Rectal smooth muscle tissue (tissue), 1 donor: ENCODE results near the gene DGCR6L.
"Not testable (repeated sequence)": the region's sequence is repeated elsewhere in the genome, so short reads cannot be mapped to it uniquely, and the experiment has no call there.

ENCODE experiments used
- H3K27ac ChIP-seq: one replicate; pipeline ENCODE4 v1.7.0; 2013; ENCODE audit warnings: low read depth, low read length, inconsistent platforms
- H3K27me3 ChIP-seq: one replicate; pipeline ENCODE4 v1.7.0; 2013; ENCODE audit warnings: low read length; ENCODE audit not compliant: control insufficient read depth, insufficient read depth
- H3K36me3 ChIP-seq: one replicate; pipeline ENCODE4 v1.7.0; 2013; ENCODE audit warnings: low read length; ENCODE audit not compliant: control insufficient read depth, insufficient read depth
- H3K4me1 ChIP-seq: one replicate; pipeline ENCODE4 v1.7.0; 2013; ENCODE audit warnings: low read length; ENCODE audit not compliant: control insufficient read depth, insufficient read depth
- H3K4me3 ChIP-seq: one replicate; pipeline ENCODE4 v1.7.0; 2013; ENCODE audit warnings: low read length
- H3K9ac ChIP-seq: one replicate; pipeline ENCODE4 v1.7.0; 2013; ENCODE audit warnings: low read length

DGCR6L gene

DNA sequence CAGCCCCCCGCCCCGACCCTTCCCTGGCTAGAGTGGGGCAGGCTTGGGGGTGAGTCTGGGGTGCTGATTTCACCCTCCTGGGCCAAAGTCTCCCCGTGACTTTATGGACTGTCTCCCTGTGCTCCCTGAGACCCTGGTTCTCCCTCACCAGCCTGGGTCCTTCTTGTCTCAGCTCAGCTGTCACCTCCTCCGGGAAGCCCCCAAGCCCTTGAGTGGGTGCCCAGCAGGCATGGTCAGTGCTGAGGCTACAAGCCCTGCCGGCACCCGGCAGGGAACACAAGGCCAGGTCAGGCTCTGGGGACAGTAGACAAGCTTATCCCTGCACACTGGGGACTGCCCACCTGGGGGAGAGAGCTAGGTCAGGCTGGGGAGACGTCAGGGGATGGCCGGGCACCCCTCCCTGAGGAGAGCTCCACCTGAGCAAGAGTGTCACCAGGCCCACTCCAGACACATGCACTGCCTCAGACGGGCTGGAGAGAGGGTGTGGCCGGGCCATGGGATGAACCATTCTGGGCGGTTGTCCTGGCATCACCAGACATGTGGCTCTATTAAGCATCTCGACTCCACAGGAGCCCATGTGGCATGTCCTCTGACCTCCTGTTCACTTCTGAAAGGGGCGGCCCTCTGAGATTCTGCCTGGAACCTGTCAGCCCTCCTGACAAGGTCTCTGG lies 29.1 kb downstream of the DGCR6L start:
- Histone ChIP-seq H3K36me3 (no peaks in the 10 kb centered on the region), H3K27me3 (peaks cover 4% of the 10 kb centered on the region), H3K9ac (no peak overlapping the region), H3K4me3 (no peak overlapping the region), H3K4me1 (no peaks in the 10 kb centered on the region), H3K27ac (no peak overlapping the region)

DNA sequence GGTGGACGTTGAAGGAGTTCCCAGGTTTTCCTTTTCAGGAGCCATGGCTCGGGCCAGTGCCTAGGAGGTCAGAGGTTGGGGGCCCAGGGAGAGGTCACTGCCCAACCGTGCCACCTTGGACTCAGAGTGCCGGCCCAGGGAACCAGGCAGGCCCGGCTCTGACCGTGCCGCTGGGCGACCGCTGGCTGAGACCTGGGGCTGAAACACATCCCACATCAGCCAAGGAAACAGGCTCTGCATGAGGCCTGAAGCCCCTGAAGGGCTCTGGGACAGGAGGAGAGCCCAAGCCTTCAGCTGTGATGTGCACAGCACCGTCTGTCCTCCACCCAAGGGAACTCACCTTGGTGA lies 29.8 kb downstream of the DGCR6L start:
- H3K4me1 ChIP-seq = no peaks in the 10 kb centered on the region
- no peak overlapping the region for H3K4me3 ChIP-seq

DNA sequence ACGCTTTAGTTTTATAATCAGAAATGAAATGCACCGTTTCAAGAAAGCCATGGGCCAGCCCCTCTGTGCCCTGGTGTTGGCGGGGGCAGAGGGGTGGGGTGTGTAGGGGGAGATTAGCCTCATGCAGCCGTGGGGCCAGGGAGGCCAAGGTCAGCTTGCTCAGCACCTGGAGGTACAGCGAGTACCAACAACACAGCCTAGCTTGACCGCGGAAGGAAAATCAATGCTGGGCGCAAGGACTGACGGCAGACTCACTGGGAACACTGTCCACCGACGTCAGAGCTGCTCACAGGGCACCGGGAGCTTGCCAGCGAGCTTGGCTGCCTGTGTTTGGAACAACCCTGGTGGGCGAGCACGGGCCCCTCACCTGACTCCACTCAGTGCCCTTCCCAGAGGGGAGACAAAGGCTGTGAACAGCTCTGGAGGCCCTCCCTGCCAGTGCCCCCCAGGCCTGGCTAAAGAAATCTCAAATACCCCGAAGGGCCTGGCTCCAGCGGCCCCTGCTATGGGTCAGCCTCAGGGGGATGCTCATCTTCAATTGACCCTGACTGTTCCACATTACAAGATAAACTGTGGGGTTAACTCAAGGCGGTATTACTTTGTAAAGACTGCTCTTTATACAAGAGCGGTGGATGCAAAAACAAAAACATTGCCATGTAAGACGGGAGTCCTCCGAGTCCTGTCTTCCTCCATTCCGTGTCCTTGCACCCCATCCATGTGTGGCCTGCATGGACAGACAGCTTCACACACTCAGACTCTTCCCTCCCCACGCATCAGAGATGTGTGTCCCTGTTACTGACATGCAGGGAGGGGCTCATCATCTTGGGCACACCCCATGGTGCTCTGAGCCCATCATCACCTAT lies 30.4 kb downstream of the DGCR6L start:
- not testable (repeated sequence) for H3K4me3 ChIP-seq, H3K4me1 ChIP-seq, H3K27me3 ChIP-seq, H3K36me3 ChIP-seq, H3K9ac ChIP-seq, H3K27ac ChIP-seq

More for the DNA sequence above, 29.8 kb downstream of the DGCR6L start:
- Histone ChIP-seq H3K27me3 (peaks cover 4% of the 10 kb centered on the region), H3K36me3 (no peaks in the 10 kb centered on the region), H3K9ac (no peak overlapping the region), H3K27ac (no peak overlapping the region)

DNA sequence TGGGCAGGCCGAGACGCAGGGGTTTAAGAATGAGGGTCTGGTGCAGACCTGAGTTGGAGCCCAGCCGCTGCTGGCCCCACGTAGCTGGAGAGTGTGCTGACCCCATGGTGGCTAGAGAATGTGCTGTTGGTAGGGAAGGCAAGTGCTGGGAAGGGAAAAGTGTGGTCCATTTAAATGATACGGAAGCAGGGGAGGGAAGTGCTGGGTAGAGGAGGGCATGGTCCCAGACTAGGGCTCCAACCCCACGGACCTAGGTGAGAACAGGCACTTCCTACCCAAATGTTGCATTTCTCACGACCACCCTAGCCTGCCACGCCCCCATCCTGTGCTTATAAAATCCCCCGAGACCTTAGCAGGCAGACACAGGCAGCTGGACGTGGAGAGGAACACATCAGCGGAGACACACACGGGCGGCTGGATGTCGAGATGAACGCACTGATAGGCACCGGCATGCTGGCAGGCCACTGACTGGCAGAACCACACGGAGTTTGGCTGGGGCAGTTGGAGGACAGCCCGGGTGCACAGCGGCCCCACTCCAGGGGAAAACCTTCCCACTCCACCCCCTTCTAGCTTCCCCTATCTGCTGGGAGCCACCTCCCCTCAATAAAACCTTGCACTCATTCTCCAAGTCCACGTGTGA lies 33.0 kb downstream of the DGCR6L start:
- not testable (repeated sequence) for H3K9ac ChIP-seq, H3K27me3 ChIP-seq, H3K36me3 ChIP-seq, H3K4me3 ChIP-seq, H3K4me1 ChIP-seq, H3K27ac ChIP-seq

DNA sequence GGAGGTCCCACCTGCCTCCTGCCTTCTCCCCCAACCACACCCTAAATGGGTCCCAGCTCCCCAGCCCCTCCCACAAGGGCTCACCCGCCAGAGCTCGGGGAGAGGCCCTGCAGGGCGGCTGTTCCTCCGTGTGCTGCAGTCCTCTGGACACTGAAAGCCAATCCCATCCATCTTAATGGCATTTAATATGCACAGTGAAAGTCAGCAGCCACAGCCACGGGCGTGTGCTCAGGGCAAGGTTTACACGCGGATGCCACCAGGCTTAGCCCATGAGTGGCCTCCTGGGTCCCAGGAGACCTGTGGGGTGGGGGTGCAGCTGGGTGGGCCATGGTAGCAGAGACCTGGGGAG lies 33.6 kb downstream of the DGCR6L start:
- not testable (repeated sequence) for H3K4me1 ChIP-seq, H3K4me3 ChIP-seq, H3K27ac ChIP-seq, H3K27me3 ChIP-seq, H3K36me3 ChIP-seq, H3K9ac ChIP-seq

DNA sequence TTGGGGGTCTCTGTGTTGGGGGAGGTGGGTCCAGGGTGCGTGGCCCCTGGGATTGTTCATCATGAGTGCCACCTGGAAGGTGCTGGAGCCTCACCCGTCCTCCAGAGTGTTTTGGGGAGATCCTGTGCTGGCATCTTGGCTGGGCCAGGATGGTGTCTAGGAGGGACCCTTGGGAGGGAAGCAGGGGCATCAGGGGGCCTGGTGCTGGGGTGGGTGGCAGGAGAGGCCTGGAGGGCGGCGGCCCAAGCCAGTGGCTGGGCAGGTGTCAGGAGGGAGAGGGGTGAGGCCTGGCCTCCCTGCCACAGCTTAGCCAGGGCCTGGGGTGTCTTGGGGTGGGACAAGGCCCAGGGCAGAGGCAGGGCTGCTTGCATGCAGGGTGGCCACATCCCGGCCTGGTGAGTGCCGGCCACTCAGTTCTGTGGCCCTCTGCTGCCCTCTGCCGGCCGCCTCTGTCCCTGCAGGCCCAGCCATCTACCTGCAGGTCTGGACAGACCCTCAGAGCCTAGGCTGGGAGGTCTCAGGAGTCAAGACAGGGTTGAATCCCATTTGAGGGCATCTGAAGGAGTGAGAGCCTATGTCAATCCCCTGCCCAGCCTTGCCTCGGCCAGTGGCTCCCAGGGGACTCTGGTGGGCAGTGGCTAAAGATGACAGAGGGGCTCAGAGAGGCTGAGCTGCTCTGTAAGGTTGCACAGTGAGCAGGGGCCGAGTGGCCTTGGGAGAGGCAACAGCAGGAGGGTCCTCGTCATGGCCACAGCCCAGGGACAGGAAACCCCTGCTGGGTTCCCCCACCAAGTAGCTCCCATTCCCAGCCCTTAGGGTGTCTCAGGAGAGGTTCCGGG lies 34.2 kb downstream of the DGCR6L start:
- H3K9ac ChIP-seq, H3K27me3 ChIP-seq: not testable (repeated sequence)

DNA sequence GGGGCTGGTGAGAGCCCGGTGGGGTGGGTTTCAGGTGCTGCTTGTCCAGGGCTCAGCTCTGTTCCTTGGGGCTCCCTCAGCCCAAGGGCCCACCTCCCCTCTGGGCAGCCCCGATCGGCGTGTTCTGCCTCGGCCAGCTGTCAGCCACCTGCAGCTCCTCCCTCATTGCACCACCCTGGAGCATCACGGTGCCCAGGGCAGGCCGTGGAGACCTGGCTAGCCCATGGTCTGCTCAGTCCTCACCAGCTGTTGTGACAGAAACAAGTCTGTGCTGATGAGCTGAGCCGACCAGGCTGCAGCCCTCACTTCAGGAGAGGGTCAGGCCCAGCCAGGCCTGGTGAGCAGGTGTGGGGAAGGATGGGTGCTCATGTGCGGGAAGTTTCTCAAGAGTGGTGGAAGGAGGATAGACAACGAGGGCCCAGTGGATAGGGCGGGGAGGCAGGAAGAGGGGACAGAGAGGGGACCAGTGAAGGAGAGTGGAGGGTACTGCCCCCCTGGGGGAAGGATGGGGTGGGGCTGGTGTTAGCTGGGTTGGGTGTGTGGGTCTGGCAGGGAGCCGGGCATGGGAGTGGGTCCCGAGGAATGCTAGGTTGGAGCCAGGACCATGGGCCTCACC lies 35.3 kb downstream of the DGCR6L start:
- H3K9ac ChIP-seq = no peak overlapping the region
- H3K27ac ChIP-seq = no peak overlapping the region
- no peaks in the 10 kb centered on the region for H3K27me3 ChIP-seq
- H3K36me3 ChIP-seq = no peaks in the 10 kb centered on the region
- H3K4me3 ChIP-seq = no peak overlapping the region
- no peaks in the 10 kb centered on the region for H3K4me1 ChIP-seq

More for the DNA sequence above, 34.2 kb downstream of the DGCR6L start:
- H3K36me3 ChIP-seq, H3K27ac ChIP-seq, H3K4me3 ChIP-seq, H3K4me1 ChIP-seq: not testable (repeated sequence)

DNA sequence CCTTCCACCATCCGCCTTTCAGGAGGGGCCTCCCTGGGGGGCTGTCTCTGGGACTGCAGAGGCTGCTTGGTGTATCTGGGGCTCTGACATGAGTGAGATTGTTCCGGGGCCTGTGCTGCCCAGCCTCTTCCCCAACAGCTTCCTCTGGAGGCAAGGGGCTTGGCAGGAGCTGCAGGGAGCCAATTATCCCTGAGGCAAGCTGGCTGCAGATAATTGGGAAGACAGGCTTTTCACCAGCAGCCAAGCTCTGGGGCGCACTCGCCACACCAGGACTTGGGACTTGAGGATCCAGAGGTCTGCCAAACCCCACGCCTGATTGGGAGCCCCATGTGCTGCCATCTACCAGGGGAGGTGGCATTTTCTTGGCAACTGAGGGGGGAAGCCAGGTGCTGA lies 36.2 kb downstream of the DGCR6L start:
- H3K4me3 ChIP-seq = no peak overlapping the region
- no peak overlapping the region for H3K27ac ChIP-seq
- no peaks in the 10 kb centered on the region for H3K4me1 ChIP-seq
- H3K27me3 ChIP-seq = no peaks in the 10 kb centered on the region
- no peaks in the 10 kb centered on the region for H3K36me3 ChIP-seq
- H3K9ac ChIP-seq = no peak overlapping the region

DNA sequence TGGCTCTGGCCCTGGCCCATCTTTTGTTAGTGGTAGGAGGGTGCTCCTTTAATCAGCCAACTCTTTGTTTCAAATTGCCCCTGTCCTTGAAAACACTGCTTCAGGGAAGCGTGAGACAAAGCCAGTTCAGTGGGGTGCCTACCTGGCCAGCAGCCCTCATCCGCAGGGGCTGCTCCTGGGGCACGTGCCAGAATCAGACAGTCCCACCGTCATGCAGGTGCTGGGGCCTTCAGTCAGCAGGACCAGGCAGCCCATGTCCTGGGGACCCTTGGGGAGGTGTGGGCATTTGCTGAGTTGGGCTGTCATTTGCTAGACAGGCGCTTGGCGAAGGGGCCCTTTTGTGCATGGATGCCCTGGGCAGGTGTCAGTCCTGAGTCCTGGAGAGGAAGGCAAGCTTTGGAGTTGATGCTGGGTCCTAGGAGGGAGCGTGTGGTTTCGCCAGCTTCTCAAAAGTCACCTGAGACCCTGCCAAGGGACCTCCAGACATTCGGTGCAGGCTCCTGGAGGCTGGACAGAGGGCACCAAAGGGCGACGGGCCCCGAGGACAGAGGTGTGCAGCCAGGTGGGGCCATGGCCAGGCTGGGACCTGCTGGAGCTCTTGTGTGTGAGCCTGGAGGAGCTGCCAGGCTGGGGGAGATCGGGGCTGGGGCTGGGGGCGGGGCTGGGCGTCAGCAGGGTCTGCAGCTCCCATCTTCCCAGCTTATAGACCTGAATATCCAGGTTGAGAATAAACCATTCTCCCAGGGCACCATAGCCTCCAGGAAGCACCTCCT lies 36.8 kb downstream of the DGCR6L start:
- H3K27ac ChIP-seq = no peak overlapping the region
- no peaks in the 10 kb centered on the region for H3K36me3 ChIP-seq
- no peaks in the 10 kb centered on the region for H3K4me1 ChIP-seq
- H3K9ac ChIP-seq = no peak overlapping the region
- H3K27me3 ChIP-seq = no peaks in the 10 kb centered on the region
- H3K4me3 ChIP-seq = no peak overlapping the region

DNA sequence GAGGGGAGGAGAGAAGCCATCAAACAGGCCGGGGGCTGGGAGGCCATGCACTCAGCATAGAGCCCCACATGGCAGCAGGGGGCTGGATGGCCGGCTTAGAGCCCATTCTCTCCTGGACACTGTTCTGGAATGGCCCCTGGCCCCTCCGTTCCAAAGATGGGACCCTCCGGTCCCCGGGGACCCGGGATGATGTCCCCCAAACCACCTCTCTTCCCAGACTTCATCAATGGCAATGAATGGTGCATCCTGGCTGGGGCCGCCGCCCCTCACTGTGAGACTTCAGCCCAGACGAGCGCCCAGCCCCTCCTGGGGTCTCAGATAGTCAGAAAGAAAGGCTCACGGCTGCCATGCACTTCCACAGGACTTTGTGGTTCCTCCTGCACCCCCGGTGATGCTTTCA lies 38.0 kb downstream of the DGCR6L start:
- Histone ChIP-seq H3K27me3 (no peaks in the 10 kb centered on the region), H3K36me3 (no peaks in the 10 kb centered on the region), H3K27ac (no peak overlapping the region), H3K4me1 (no peaks in the 10 kb centered on the region), H3K4me3 (no peak overlapping the region), H3K9ac (no peak overlapping the region)

DNA sequence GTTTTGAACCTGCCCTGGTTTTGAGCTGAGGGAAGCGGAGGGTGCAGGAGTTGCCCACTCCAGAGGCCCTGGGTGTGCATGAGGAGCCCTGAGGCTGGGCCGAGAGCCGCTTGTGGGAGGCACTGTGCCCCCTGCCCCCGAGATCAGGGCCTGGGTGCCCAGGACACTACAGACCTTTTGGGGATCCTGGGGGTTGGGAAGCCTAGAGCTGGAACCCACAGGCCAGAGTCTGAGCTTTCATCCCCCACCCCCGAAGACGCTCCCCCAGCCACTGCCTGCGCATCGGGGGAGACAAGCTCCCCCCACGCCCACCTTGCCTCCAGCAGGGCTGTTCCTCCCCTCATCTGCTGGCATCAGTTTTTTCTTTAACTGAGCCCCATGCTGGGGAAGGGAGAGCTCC lies 38.4 kb downstream of the DGCR6L start:
- H3K9ac ChIP-seq, H3K36me3 ChIP-seq, H3K4me1 ChIP-seq, H3K4me3 ChIP-seq, H3K27me3 ChIP-seq, H3K27ac ChIP-seq: not testable (repeated sequence)
